Liver (tissue), 9 donors: Measurements from ENCODE around the gene SLC35A3. TPM values are rescaled to one million over a fixed set of nuclear protein-coding genes. Genes with fewer than 3 reads are reported as not detected.

ENCODE experiments used
- DNase-seq: peaks from one replicate; pipeline ENCODE4 v3.0.0-alpha.2; 2017; ENCODE audit warnings: low spot score
- H3K27ac ChIP-seq, 2 donors: one replicate each; pipeline ENCODE4 v1.7.0; 2013; ENCODE audit warnings: inconsistent platforms in 2 of 2, low read length in 2 of 2, control low read depth in 1 of 2, low read depth in 1 of 2, mild to moderate bottlenecking in 1 of 2
- H3K27me3 ChIP-seq, 4 donors: one replicate each; pipeline versions ENCODE4 v1.6.1 to v1.7.0; 2013; ENCODE audit warnings: low read length in 3 of 4, inconsistent platforms in 1 of 4, mild to moderate bottlenecking in 1 of 4, moderate library complexity in 1 of 4; ENCODE audit not compliant: control insufficient read depth in 4 of 4, insufficient read depth in 4 of 4
- H3K36me3 ChIP-seq, 4 donors: one replicate each; pipeline versions ENCODE4 v1.6.1 to v1.7.0; 2013; ENCODE audit warnings: low read length in 3 of 4, mild to moderate bottlenecking in 3 of 4, low read depth in 1 of 4, moderate library complexity in 1 of 4; ENCODE audit not compliant: control insufficient read depth in 4 of 4, insufficient read depth in 3 of 4
- H3K4me1 ChIP-seq, 4 donors: one replicate each; pipeline versions ENCODE4 v1.6.1 to v1.7.0; 2013; ENCODE audit warnings: low read length in 3 of 4, mild to moderate bottlenecking in 3 of 4, moderate library complexity in 1 of 4; ENCODE audit not compliant: control insufficient read depth in 4 of 4, insufficient read depth in 4 of 4
- H3K4me3 ChIP-seq, 3 donors: one replicate each; pipeline versions ENCODE4 v1.6.1 to v1.7.0; 2013; ENCODE audit warnings: low read length in 3 of 3, control low read depth in 1 of 3, low read depth in 1 of 3, mild to moderate bottlenecking in 1 of 3
- H3K9ac ChIP-seq, 2 donors: one replicate each; pipeline ENCODE4 v1.7.0; 2013; ENCODE audit warnings: low read length in 2 of 2, mild to moderate bottlenecking in 2 of 2, moderate library complexity in 2 of 2, control low read depth in 1 of 2, low read depth in 1 of 2
- H3K9me3 ChIP-seq, 4 donors: one replicate each; pipeline versions ENCODE4 v1.6.1 to v1.7.0; 2013; ENCODE audit warnings: low read length in 3 of 4; ENCODE audit not compliant: control insufficient read depth in 4 of 4
- EGR1 ChIP-seq, 2 donors: IDR thresholded peaks; 2 replicates each; pipeline ENCODE4 v1.6.1; 2016 to 2018; ENCODE audit warnings: antibody characterized with exemption in 2 of 2, low read depth in 2 of 2
- FOXA1 ChIP-seq: IDR thresholded peaks from 2 replicates; pipeline ENCODE4 v1.6.1; 2016; ENCODE audit warnings: antibody characterized with exemption
- GABPA ChIP-seq, 2 donors: IDR thresholded peaks in 1 of 2; conservative IDR thresholded peaks in 1 of 2; 2 replicates each; pipeline ENCODE4 v1.6.1; 2016; ENCODE audit warnings: antibody characterized with exemption in 2 of 2, mild to moderate bottlenecking in 1 of 2, moderate library complexity in 1 of 2
- HNF4A ChIP-seq, 2 donors: conservative IDR thresholded peaks; 2 replicates each; pipeline ENCODE4 v1.6.1; 2016; ENCODE audit warnings: antibody characterized with exemption in 2 of 2, mild to moderate bottlenecking in 2 of 2
- HNF4G ChIP-seq: IDR thresholded peaks from 2 replicates; pipeline ENCODE4 v1.6.1; 2016; ENCODE audit warnings: antibody characterized with exemption
- JUND ChIP-seq, 2 donors: IDR thresholded peaks; 2 replicates each; pipeline ENCODE4 v1.6.1; 2016; ENCODE audit warnings: antibody characterized with exemption in 2 of 2
- NR2F2 ChIP-seq: IDR thresholded peaks from 2 replicates; pipeline ENCODE4 v1.6.1; 2016; ENCODE audit warnings: antibody characterized with exemption
- RAD21 ChIP-seq, 2 donors: IDR thresholded peaks; 2 replicates each; pipeline ENCODE4 v1.6.1; 2016; ENCODE audit warnings: antibody characterized with exemption in 2 of 2, mild to moderate bottlenecking in 2 of 2
- TAF1 ChIP-seq: conservative IDR thresholded peaks from 2 replicates; pipeline ENCODE4 v1.6.1; 2016; ENCODE audit warnings: antibody characterized with exemption, mild to moderate bottlenecking
- YY1 ChIP-seq: IDR thresholded peaks from 2 replicates; pipeline ENCODE4 v1.6.1; 2016; ENCODE audit warnings: antibody characterized with exemption, mild to moderate bottlenecking
- WGBS: extraction: QIAGEN DNeasy Blood & Tissue Kit; methylation state at CpG from one replicate; pipeline ENCODE4 v1.1.7; 2013; 5-methylcytosine and 5-hydroxymethylcytosine counted together
- polyA plus RNA-seq, 2 donors: library from polyadenylated mRNA; stranded (reverse) in 1 of 2; unstranded in 1 of 2; fragments of 200-250 nt in 1 of 2; fragments of >200 nt in 1 of 2; fragmentation: Nextera tagmentation in 1 of 2; extraction: Ambion mirVana in 1 of 2; gene quantifications; one replicate each; pipeline versions ENCODE4 v1.2.1 to v1.2.3, GENCODE V29; 2013 to 2015
- total RNA-seq, 2 donors: library from RNA; depleted of rRNA; stranded (reverse); fragments of >200 nt; gene quantifications; one replicate each; pipeline ENCODE4 v1.2.3, GENCODE V29; 2014
- TF ChIP-seq, protein P1 (sequence below): IDR thresholded peaks from 2 replicates; pipeline ENCODE4 v1.6.1; 2016; ENCODE audit warnings: antibody characterized with exemption
- TF ChIP-seq, protein P2 (sequence below): IDR thresholded peaks from 2 replicates; pipeline ENCODE4 v1.6.1; 2016; ENCODE audit warnings: antibody characterized with exemption
- TF ChIP-seq, protein P3 (sequence below): fragments of 150-350 bp; IDR thresholded peaks from 2 replicates; pipeline ENCODE4 v1.5.1; 2017; ENCODE audit warnings: improper control_type of control experiment, low read depth, low read length; ENCODE audit not compliant: missing input control
- TF ChIP-seq, protein P4 (sequence below): IDR thresholded peaks from 2 replicates; pipeline ENCODE4 v1.6.1; 2016; ENCODE audit warnings: antibody characterized with exemption
- TF ChIP-seq, protein P5 (sequence below): IDR thresholded peaks from 2 replicates; pipeline ENCODE4 v1.6.1; 2016; ENCODE audit warnings: antibody characterized with exemption, mild to moderate bottlenecking
- donor health status: healthy.
- donor health status: healthy.
- donor health status: healthy.
- donor health status: healthy.
- donor health status: healthy.

Gene SLC35A3
- total and polyA plus RNA-seq, 4 donors: 12.1 to 35.1 (median 14.4) TPM

DNA sequence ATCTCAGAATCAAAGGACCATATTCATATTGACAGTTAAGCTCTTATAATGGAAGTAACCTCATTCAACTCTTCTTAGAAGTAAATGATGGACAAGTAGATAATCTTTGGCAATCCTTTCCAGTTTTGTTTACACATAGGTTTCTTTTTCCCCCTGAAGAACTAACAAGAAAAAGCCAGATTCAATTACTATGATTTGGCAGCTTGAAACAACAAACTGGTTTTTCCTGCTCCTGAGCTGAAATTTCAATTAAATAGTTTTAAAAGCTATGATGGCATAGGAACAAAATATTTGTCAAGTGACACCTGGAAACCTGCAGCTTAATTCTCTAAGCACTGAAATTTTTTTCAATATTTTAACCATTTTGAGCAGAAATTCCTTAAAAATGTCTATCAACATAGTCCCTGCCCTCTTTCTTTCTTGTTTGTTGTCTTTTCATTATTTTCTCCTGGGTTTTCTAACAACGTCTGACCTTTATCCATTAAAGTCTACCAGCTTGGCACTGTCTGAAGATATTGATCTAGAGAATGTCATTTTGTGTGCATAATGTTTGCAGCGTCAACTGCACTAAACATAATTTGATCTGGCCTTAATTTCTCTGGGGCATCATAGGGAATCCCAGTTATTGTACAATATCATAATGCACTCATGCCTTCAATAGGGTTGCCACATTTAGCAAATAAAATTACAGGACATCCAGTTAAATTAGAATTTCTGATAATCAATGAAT, 4.0 kb upstream of the SLC35A3 start:
- WGBS: 35% methylated on average over 2 of the region's 2 CpGs
- peaks cover 0 to 33% (median 26%) of the 10 kb centered on the region in 4 donors for H3K4me1 ChIP-seq
- no peaks in the 10 kb centered on the region for H3K36me3 ChIP-seq
- H3K9me3 ChIP-seq: no peaks in the 10 kb centered on the region
- TF ChIP-seq FOXA1: no peak
- TF ChIP-seq HNF4A (conservative IDR thresholded peaks at IDR 0.05): peak; percentile 28 to 47
- TF ChIP-seq, protein P1, sequence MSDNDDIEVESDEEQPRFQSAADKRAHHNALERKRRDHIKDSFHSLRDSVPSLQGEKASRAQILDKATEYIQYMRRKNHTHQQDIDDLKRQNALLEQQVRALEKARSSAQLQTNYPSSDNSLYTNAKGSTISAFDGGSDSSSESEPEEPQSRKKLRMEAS: no peak
- TF ChIP-seq TAF1: no peak
- TF ChIP-seq, protein P2, sequence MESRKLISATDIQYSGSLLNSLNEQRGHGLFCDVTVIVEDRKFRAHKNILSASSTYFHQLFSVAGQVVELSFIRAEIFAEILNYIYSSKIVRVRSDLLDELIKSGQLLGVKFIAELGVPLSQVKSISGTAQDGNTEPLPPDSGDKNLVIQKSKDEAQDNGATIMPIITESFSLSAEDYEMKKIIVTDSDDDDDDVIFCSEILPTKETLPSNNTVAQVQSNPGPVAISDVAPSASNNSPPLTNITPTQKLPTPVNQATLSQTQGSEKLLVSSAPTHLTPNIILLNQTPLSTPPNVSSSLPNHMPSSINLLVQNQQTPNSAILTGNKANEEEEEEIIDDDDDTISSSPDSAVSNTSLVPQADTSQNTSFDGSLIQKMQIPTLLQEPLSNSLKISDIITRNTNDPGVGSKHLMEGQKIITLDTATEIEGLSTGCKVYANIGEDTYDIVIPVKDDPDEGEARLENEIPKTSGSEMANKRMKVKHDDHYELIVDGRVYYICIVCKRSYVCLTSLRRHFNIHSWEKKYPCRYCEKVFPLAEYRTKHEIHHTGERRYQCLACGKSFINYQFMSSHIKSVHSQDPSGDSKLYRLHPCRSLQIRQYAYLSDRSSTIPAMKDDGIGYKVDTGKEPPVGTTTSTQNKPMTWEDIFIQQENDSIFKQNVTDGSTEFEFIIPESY: no peak
- TF ChIP-seq JUND (IDR thresholded peaks at IDR 0.05): no peak
- TF ChIP-seq EGR1 (IDR thresholded peaks at IDR 0.05; ENCODE audit: low read depth in 2 of 2): no peak
- TF ChIP-seq GABPA (IDR thresholded peaks at IDR 0.05 in 1 of 2, conservative IDR thresholded peaks at IDR 0.05 in 1 of 2): no peak
- TF ChIP-seq YY1: peak; percentile 29
- TF ChIP-seq, protein P3, sequence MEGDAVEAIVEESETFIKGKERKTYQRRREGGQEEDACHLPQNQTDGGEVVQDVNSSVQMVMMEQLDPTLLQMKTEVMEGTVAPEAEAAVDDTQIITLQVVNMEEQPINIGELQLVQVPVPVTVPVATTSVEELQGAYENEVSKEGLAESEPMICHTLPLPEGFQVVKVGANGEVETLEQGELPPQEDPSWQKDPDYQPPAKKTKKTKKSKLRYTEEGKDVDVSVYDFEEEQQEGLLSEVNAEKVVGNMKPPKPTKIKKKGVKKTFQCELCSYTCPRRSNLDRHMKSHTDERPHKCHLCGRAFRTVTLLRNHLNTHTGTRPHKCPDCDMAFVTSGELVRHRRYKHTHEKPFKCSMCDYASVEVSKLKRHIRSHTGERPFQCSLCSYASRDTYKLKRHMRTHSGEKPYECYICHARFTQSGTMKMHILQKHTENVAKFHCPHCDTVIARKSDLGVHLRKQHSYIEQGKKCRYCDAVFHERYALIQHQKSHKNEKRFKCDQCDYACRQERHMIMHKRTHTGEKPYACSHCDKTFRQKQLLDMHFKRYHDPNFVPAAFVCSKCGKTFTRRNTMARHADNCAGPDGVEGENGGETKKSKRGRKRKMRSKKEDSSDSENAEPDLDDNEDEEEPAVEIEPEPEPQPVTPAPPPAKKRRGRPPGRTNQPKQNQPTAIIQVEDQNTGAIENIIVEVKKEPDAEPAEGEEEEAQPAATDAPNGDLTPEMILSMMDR: no peak
- no peak for TF ChIP-seq RAD21 (IDR thresholded peaks at IDR 0.05)
- no peak for TF ChIP-seq NR2F2
- TF ChIP-seq, protein P4, sequence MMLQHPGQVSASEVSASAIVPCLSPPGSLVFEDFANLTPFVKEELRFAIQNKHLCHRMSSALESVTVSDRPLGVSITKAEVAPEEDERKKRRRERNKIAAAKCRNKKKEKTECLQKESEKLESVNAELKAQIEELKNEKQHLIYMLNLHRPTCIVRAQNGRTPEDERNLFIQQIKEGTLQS: no peak
- TF ChIP-seq HNF4G: no peak
- TF ChIP-seq, protein P5, sequence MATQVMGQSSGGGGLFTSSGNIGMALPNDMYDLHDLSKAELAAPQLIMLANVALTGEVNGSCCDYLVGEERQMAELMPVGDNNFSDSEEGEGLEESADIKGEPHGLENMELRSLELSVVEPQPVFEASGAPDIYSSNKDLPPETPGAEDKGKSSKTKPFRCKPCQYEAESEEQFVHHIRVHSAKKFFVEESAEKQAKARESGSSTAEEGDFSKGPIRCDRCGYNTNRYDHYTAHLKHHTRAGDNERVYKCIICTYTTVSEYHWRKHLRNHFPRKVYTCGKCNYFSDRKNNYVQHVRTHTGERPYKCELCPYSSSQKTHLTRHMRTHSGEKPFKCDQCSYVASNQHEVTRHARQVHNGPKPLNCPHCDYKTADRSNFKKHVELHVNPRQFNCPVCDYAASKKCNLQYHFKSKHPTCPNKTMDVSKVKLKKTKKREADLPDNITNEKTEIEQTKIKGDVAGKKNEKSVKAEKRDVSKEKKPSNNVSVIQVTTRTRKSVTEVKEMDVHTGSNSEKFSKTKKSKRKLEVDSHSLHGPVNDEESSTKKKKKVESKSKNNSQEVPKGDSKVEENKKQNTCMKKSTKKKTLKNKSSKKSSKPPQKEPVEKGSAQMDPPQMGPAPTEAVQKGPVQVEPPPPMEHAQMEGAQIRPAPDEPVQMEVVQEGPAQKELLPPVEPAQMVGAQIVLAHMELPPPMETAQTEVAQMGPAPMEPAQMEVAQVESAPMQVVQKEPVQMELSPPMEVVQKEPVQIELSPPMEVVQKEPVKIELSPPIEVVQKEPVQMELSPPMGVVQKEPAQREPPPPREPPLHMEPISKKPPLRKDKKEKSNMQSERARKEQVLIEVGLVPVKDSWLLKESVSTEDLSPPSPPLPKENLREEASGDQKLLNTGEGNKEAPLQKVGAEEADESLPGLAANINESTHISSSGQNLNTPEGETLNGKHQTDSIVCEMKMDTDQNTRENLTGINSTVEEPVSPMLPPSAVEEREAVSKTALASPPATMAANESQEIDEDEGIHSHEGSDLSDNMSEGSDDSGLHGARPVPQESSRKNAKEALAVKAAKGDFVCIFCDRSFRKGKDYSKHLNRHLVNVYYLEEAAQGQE: no peak
- no peak for DNase-seq
- H3K4me3 ChIP-seq: no peak overlapping the region
- H3K27ac ChIP-seq: no peak overlapping the region
- no peaks in the 10 kb centered on the region for H3K27me3 ChIP-seq
- no peak overlapping the region for H3K9ac ChIP-seq
